ENCODE data around the gene ZBTB48. TPM values are rescaled to one million over a fixed set of nuclear protein-coding genes. Genes with fewer than 3 reads are reported as not detected.
"Not testable (repeated sequence)": the region's sequence is repeated elsewhere in the genome, so short reads cannot be mapped to it uniquely, and the experiment has no call there.

The ZBTB48 gene
- total RNA-seq, 1 donor from 2014 or later = 10.4 TPM

- Histone ChIP-seq H3K4me3 (ENCODE audit: low read length in 3 of 3) (no peak overlapping the region), H3K9ac (ENCODE audit: low read depth in 1 of 3, low read length in 3 of 3) (no peak overlapping the region), H3K27me3 (ENCODE audit: control insufficient read depth in 3 of 3, insufficient read depth in 3 of 3, low read length in 3 of 3) (no peaks in the 10 kb centered on the region), H3K27ac (ENCODE audit: low read depth, low read length) (no peak overlapping the region), H3K36me3 (ENCODE audit: control insufficient read depth in 3 of 3, insufficient read depth in 3 of 3, low read length in 3 of 3) (peaks cover 25 to 59% (median 48%) of the 10 kb centered on the region in 3 donors), H3K9me3 (ENCODE audit: control insufficient read depth in 3 of 3, low read length in 3 of 3) (no peaks in the 10 kb centered on the region), H3K4me1 (ENCODE audit: control insufficient read depth in 3 of 3, insufficient read depth in 3 of 3, low read length in 3 of 3) (no peaks in the 10 kb centered on the region)
Measured at GRCh38 chr1:6546326-6546725, 33.5 kb upstream of the ZBTB48 start.

GRCh38 chr1:6547301-6547700, 32.5 kb upstream of the ZBTB48 start:
- Histone ChIP-seq H3K27ac (ENCODE audit: low read depth, low read length) (no peak overlapping the region), H3K27me3 (ENCODE audit: control insufficient read depth in 3 of 3, insufficient read depth in 3 of 3, low read length in 3 of 3) (no peaks in the 10 kb centered on the region), H3K9me3 (ENCODE audit: control insufficient read depth in 3 of 3, low read length in 3 of 3) (no peaks in the 10 kb centered on the region), H3K4me1 (ENCODE audit: control insufficient read depth in 3 of 3, insufficient read depth in 3 of 3, low read length in 3 of 3) (no peaks in the 10 kb centered on the region), H3K36me3 (ENCODE audit: control insufficient read depth in 3 of 3, insufficient read depth in 3 of 3, low read length in 3 of 3) (peaks cover 25 to 60% (median 46%) of the 10 kb centered on the region in 3 donors), H3K4me3 (ENCODE audit: low read length in 3 of 3) (no peak overlapping the region), H3K9ac (ENCODE audit: low read depth in 1 of 3, low read length in 3 of 3) (no peak overlapping the region)

- H3K9me3 ChIP-seq (ENCODE audit: control insufficient read depth in 3 of 3, low read length in 3 of 3) = no peaks in the 10 kb centered on the region
- peaks cover 5 to 14% (median 6%) of the 10 kb centered on the region in 3 donors for H3K36me3 ChIP-seq (ENCODE audit: control insufficient read depth in 3 of 3, insufficient read depth in 3 of 3, low read length in 3 of 3)
- H3K27me3 ChIP-seq (ENCODE audit: control insufficient read depth in 3 of 3, insufficient read depth in 3 of 3, low read length in 3 of 3) = no peaks in the 10 kb centered on the region
- H3K4me3 ChIP-seq (ENCODE audit: low read length in 3 of 3) = peak within 1 kb of the TSS; percentile 73 to 90 (median 90)
- peak within 1 kb of the TSS; percentile 91 to 97 (median 93) for H3K9ac ChIP-seq (ENCODE audit: low read depth in 1 of 3, low read length in 3 of 3)
- peaks cover 14 to 18% (median 17%) of the 10 kb centered on the region in 3 donors for H3K4me1 ChIP-seq (ENCODE audit: control insufficient read depth in 3 of 3, insufficient read depth in 3 of 3, low read length in 3 of 3)
- H3K27ac ChIP-seq (ENCODE audit: low read depth, low read length) = peak within 1 kb of the TSS; percentile 14
Measured at GRCh38 chr1:6554031-6554906, 25.5 kb upstream of the ZBTB48 start, which contains the start of gene NOL9. NOL9 (minus strand) TSS chr1:6554513; CDS start chr1:6554502, 11 bp downstream.

GRCh38 chr1:6554907-6555778, 24.7 kb upstream of the ZBTB48 start, which contains the start of gene TAS1R1:
TAS1R1 (plus strand) TSS chr1:6555307; CDS start chr1:6555374, 67 bp downstream.
- peak within 1 kb of the TSS; percentile 14 for H3K27ac ChIP-seq (ENCODE audit: low read depth, low read length)
- no peaks in the 10 kb centered on the region for H3K9me3 ChIP-seq (ENCODE audit: control insufficient read depth in 3 of 3, low read length in 3 of 3)
- peaks cover 14 to 18% (median 17%) of the 10 kb centered on the region in 3 donors for H3K4me1 ChIP-seq (ENCODE audit: control insufficient read depth in 3 of 3, insufficient read depth in 3 of 3, low read length in 3 of 3)
- H3K27me3 ChIP-seq (ENCODE audit: control insufficient read depth in 3 of 3, insufficient read depth in 3 of 3, low read length in 3 of 3) = no peaks in the 10 kb centered on the region
- peaks cover 0 to 7% (median 3%) of the 10 kb centered on the region in 3 donors for H3K36me3 ChIP-seq (ENCODE audit: control insufficient read depth in 3 of 3, insufficient read depth in 3 of 3, low read length in 3 of 3)
- H3K4me3 ChIP-seq (ENCODE audit: low read length in 3 of 3) = peak within 1 kb of the TSS; percentile 73 to 90 (median 90)
- peak within 1 kb of the TSS; percentile 91 to 97 (median 93) for H3K9ac ChIP-seq (ENCODE audit: low read depth in 1 of 3, low read length in 3 of 3)

DNA sequence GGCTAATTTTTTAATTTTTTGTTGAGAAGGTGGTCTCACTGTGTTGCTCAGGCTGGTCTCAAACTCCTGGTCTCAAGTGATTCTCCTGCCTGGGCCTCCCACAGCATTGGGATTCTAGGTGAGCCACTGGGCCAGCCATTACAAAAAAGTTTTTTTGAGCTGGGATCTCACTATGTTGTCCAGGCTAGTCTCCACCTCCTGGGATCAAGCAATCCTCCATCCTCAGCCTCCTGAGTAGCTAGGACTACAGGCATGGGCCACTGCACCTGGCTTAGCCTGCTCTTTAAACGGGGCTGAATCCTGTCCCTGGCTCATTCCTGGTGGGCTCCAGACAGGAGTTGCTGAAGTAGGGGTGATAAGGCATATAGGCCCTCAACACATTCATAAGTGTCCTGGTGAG, 22.2 kb upstream of the ZBTB48 start:
- H3K4me1 ChIP-seq (ENCODE audit: control insufficient read depth in 3 of 3, insufficient read depth in 3 of 3, low read length in 3 of 3) = peaks cover 14 to 17% (median 16%) of the 10 kb centered on the region in 3 donors
- no peak overlapping the region for H3K4me3 ChIP-seq (ENCODE audit: low read length in 3 of 3)
- H3K9me3 ChIP-seq (ENCODE audit: control insufficient read depth in 3 of 3, low read length in 3 of 3) = no peaks in the 10 kb centered on the region
- no peaks in the 10 kb centered on the region for H3K27me3 ChIP-seq (ENCODE audit: control insufficient read depth in 3 of 3, insufficient read depth in 3 of 3, low read length in 3 of 3)
- no peaks in the 10 kb centered on the region for H3K36me3 ChIP-seq (ENCODE audit: control insufficient read depth in 3 of 3, insufficient read depth in 3 of 3, low read length in 3 of 3)
- no peak overlapping the region for H3K9ac ChIP-seq (ENCODE audit: low read depth in 1 of 3, low read length in 3 of 3)
- H3K27ac ChIP-seq (ENCODE audit: low read depth, low read length) = no peak overlapping the region

DNA sequence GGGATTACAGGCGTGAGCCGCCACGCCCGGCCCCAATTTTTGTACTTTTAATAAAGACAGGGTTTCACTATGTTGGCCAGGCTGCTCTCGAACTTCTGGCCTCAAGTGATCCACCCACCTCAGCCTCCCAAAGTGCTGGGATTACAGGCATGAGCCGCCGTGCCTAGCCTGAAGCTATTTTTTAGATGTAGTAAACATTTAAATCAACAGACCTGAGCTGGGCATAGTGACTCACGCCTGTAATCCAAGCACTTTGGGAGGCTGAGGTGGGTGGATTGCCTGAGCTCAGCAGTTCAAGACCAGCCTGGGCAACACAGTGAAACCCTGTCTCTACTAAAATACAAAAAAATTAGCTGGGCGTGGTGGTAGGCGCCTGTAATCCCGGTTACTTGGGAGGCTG, 20.6 kb upstream of the ZBTB48 start:
- H3K9ac ChIP-seq (ENCODE audit: low read depth in 1 of 3, low read length in 3 of 3); H3K4me3 ChIP-seq (ENCODE audit: low read length in 3 of 3); H3K27me3 ChIP-seq (ENCODE audit: control insufficient read depth in 3 of 3, insufficient read depth in 3 of 3, low read length in 3 of 3); H3K36me3 ChIP-seq (ENCODE audit: control insufficient read depth in 3 of 3, insufficient read depth in 3 of 3, low read length in 3 of 3); H3K27ac ChIP-seq (ENCODE audit: low read depth, low read length); H3K9me3 ChIP-seq (ENCODE audit: control insufficient read depth in 3 of 3, low read length in 3 of 3); H3K4me1 ChIP-seq (ENCODE audit: control insufficient read depth in 3 of 3, insufficient read depth in 3 of 3, low read length in 3 of 3): not testable (repeated sequence)

- H3K9me3 ChIP-seq (ENCODE audit: control insufficient read depth in 3 of 3, low read length in 3 of 3) = no peaks in the 10 kb centered on the region
- peaks cover 0 to 3% (median 2%) of the 10 kb centered on the region in 3 donors for H3K4me1 ChIP-seq (ENCODE audit: control insufficient read depth in 3 of 3, insufficient read depth in 3 of 3, low read length in 3 of 3)
- H3K27ac ChIP-seq (ENCODE audit: low read depth, low read length) = no peak overlapping the region
- no peak overlapping the region for H3K4me3 ChIP-seq (ENCODE audit: low read length in 3 of 3)
- H3K9ac ChIP-seq (ENCODE audit: low read depth in 1 of 3, low read length in 3 of 3) = no peak overlapping the region
- no peaks in the 10 kb centered on the region for H3K27me3 ChIP-seq (ENCODE audit: control insufficient read depth in 3 of 3, insufficient read depth in 3 of 3, low read length in 3 of 3)
- H3K36me3 ChIP-seq (ENCODE audit: control insufficient read depth in 3 of 3, insufficient read depth in 3 of 3, low read length in 3 of 3) = no peaks in the 10 kb centered on the region
Measured at GRCh38 chr1:6560267-6560666, 19.5 kb upstream of the ZBTB48 start.

DNA sequence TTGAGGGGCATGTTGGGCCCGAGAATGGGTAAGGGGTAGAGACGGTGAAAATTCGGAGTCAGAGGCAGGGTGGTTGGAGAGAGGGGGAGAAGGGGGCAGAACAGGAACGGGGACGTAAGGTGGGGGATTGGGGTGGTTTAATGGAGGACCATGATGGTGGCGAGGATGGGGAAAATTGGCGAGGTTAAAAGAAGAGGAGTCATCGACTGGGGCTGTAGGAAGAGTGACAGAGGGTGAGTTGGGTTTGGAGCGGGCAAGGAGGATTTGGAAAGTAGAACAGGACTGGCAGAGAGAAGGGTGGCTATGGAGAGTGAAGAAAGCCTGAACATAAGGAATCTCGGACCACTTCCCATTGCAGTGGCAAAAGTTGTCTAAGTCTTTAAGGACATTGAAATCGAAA, 10.8 kb upstream of the ZBTB48 start:
- Histone ChIP-seq H3K4me3 (ENCODE audit: low read length in 3 of 3) (no peak overlapping the region), H3K9ac (ENCODE audit: low read depth in 1 of 3, low read length in 3 of 3) (no peak overlapping the region), H3K27ac (ENCODE audit: low read depth, low read length) (no peak overlapping the region), H3K27me3 (ENCODE audit: control insufficient read depth in 3 of 3, insufficient read depth in 3 of 3, low read length in 3 of 3) (no peaks in the 10 kb centered on the region), H3K9me3 (ENCODE audit: control insufficient read depth in 3 of 3, low read length in 3 of 3) (no peaks in the 10 kb centered on the region), H3K4me1 (ENCODE audit: control insufficient read depth in 3 of 3, insufficient read depth in 3 of 3, low read length in 3 of 3) (no peaks in the 10 kb centered on the region), H3K36me3 (ENCODE audit: control insufficient read depth in 3 of 3, insufficient read depth in 3 of 3, low read length in 3 of 3) (no peaks in the 10 kb centered on the region)

DNA sequence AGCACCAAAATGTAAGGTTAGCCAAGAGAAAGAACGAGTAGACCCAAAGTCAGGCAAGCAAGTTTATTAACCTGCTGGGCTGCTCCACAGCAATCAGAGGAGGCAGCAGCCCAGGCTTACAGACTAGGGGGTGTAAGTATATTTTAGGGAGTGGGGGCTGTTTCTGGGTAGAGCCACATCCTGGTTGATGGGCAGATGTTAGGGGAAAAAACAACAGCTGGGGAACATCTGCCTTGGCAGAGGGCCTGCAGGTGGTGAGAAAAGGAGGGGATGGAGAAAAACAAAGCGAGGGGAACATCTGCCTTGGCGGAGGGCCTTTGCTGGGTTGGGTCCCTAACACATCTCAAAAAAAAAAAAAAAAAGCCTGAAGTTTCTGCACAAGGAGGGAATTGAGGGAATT, 9.7 kb upstream of the ZBTB48 start:
- no peak overlapping the region for H3K9ac ChIP-seq (ENCODE audit: low read depth in 1 of 3, low read length in 3 of 3)
- no peaks in the 10 kb centered on the region for H3K9me3 ChIP-seq (ENCODE audit: control insufficient read depth in 3 of 3, low read length in 3 of 3)
- no peak overlapping the region for H3K27ac ChIP-seq (ENCODE audit: low read depth, low read length)
- no peak overlapping the region for H3K4me3 ChIP-seq (ENCODE audit: low read length in 3 of 3)
- H3K27me3 ChIP-seq (ENCODE audit: control insufficient read depth in 3 of 3, insufficient read depth in 3 of 3, low read length in 3 of 3) = peaks cover 0 to 4% (median 0%) of the 10 kb centered on the region in 3 donors
- no peaks in the 10 kb centered on the region for H3K4me1 ChIP-seq (ENCODE audit: control insufficient read depth in 3 of 3, insufficient read depth in 3 of 3, low read length in 3 of 3)
- no peaks in the 10 kb centered on the region for H3K36me3 ChIP-seq (ENCODE audit: control insufficient read depth in 3 of 3, insufficient read depth in 3 of 3, low read length in 3 of 3)
